Left lung (tissue), 10 donors: ENCODE measurements around the gene CSRP1. TPM values are rescaled to one million over a fixed set of nuclear protein-coding genes. Genes with fewer than 3 reads are reported as not detected.

Experiments used
- ATAC-seq: fragments of 200-7000 bp; cut with Tn5 transposase; one replicate; pipeline ENCODE4 v1.9.1; 2020; ENCODE audit warnings: moderate library complexity
- DNase-seq, 4 donors: peaks; one replicate each; pipeline ENCODE4 v3.0.0-alpha.2; 2013 to 2020
- H3K27ac ChIP-seq, 2 donors: fragments of 200-600 bp; sonication (generic) in 1 of 2; one replicate each; pipeline versions ENCODE4 v1.5.0 to v1.8.0; 2020 to 2021
- H3K27me3 ChIP-seq, 2 donors: fragments of 200-600 bp; sonication (generic) in 1 of 2; one replicate each; pipeline versions ENCODE4 v1.5.0 to v1.8.0; 2020 to 2021
- H3K36me3 ChIP-seq, 2 donors: fragments of 200-600 bp; sonication (generic) in 1 of 2; one replicate each; pipeline versions ENCODE4 v1.5.0 to v1.8.0; 2020 to 2021
- H3K4me1 ChIP-seq, 2 donors: fragments of 200-600 bp; one replicate each; pipeline ENCODE4 v1.8.0; 2021
- H3K4me3 ChIP-seq, 2 donors: fragments of 200-600 bp; sonication (generic) in 1 of 2; one replicate each; pipeline versions ENCODE4 v1.5.0 to v1.8.0; 2020 to 2021; ENCODE audit warnings: mild to moderate bottlenecking in 1 of 2
- H3K9me3 ChIP-seq, 2 donors: fragments of 200-600 bp; sonication (generic) in 1 of 2; one replicate each; pipeline versions ENCODE4 v1.5.0 to v1.8.0; 2020 to 2021
- intact Hi-C, 2 donors: fragments of 100-400 bp; cut with DNase I; formaldehyde crosslinking; loops; one replicate each; pipeline versions ENCODE4 v1.11.2 to v1.14.2; 2022
- polyA plus RNA-seq, 6 donors: library from polyadenylated mRNA; unstranded; fragments of 120-200 nt; gene quantifications; one replicate each; pipeline ENCODE4 v1.2.1, GENCODE V29; 2013; ENCODE audit not compliant: insufficient read length in 6 of 6
- total RNA-seq, 2 donors: library from RNA; stranded (reverse); fragmentation: NEBNext Ultra II Directional; extraction: Animal tissue kit (Norgen Biotek cat#: 25700); gene quantifications; one replicate each; pipeline ENCODE4 v1.2.1, GENCODE V29; 2021
- TF ChIP-seq, protein P1 (sequence below), 2 donors: fragments of 200-600 bp; sonication (generic) in 1 of 2; IDR thresholded peaks; one replicate each; pipeline versions ENCODE4 v1.5.0 to v1.8.0; 2021; ENCODE audit warnings: antibody characterized with exemption in 2 of 2
- donor health status: DM: no; HTN: yes; CAD: no.
- donor health status: DM: no; HTN: no; CAD: no.

Gene CSRP1
- total and polyA plus RNA-seq, 8 donors: 215 to 360 (median 254) TPM

DNA sequence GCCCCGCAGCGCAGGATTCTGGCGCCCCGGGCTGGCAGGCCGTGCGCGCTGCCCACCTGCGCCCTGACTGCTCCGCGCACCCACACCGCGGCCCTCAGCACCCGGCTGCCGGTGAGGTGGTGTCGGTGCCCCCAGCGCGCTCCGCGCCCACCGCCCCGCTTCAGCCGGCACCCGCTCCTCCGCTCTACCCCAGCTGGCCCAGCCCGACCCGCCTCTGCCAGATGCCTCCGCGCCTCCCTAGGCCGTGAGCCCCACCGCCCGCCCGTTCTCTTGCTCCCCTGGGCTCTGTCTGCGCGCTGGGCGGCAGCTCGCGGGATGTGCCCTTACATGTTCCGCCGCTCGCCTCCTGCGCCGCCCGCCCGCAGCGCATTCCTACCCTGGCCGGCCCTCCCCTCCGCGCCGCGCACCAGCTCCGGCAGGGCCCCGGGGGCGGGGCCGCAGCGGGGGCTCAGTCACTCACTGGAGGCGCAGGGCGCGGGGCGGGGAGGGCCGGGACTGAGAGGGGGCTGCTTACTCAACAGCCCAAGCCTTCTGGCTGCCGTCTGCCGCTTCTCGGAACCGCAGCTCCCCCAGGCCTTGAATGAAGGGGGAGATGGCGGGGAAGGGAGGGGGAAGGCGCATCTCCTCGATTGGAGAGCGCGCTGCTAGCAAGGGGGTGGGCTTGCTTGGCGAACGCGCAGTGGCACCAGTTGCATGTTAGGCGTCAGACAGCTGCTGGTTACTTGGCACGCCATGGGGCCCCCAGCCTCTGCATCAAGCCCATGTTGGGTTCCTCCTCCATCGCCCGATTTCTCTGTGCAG lies 37.9 kb downstream of the CSRP1 start, which contains the start of gene PHLDA3:
Gene PHLDA3 (minus strand): TSS at position 345 of the 801 bp plus-strand sequence. CDS start 402 bp downstream, outside the sequence.
- TF ChIP-seq, protein P1, sequence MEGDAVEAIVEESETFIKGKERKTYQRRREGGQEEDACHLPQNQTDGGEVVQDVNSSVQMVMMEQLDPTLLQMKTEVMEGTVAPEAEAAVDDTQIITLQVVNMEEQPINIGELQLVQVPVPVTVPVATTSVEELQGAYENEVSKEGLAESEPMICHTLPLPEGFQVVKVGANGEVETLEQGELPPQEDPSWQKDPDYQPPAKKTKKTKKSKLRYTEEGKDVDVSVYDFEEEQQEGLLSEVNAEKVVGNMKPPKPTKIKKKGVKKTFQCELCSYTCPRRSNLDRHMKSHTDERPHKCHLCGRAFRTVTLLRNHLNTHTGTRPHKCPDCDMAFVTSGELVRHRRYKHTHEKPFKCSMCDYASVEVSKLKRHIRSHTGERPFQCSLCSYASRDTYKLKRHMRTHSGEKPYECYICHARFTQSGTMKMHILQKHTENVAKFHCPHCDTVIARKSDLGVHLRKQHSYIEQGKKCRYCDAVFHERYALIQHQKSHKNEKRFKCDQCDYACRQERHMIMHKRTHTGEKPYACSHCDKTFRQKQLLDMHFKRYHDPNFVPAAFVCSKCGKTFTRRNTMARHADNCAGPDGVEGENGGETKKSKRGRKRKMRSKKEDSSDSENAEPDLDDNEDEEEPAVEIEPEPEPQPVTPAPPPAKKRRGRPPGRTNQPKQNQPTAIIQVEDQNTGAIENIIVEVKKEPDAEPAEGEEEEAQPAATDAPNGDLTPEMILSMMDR (IDR thresholded peaks at IDR 0.05): no peak
- DNase-seq (peak; percentile 79 to 93 (median 90)), ATAC-seq (peak; percentile 88)
- H3K4me1 ChIP-seq: peaks cover 11 to 37% of the 10 kb centered on the region in 2 donors
- peaks cover 0 to 32% of the 10 kb centered on the region in 2 donors for H3K27me3 ChIP-seq
- intact Hi-C loops: no loop called here
- no peaks in the 10 kb centered on the region for H3K9me3 ChIP-seq
- peak within 1 kb of the TSS; percentile 58 to 89 for H3K4me3 ChIP-seq
- peaks cover 0 to 19% of the 10 kb centered on the region in 2 donors for H3K36me3 ChIP-seq
- peak within 1 kb of the TSS; percentile 82 to 91 for H3K27ac ChIP-seq

- TF ChIP-seq, protein P1 (IDR thresholded peaks at IDR 0.05): no peak
- Histone ChIP-seq H3K27me3 (peaks cover 0 to 32% of the 10 kb centered on the region in 2 donors), H3K27ac (peak overlapping the region; percentile 82 to 91), H3K36me3 (peaks cover 0 to 19% of the 10 kb centered on the region in 2 donors), H3K9me3 (no peaks in the 10 kb centered on the region), H3K4me1 (peaks cover 11 to 37% of the 10 kb centered on the region in 2 donors), H3K4me3 (peak overlapping the region; percentile 58 to 89)
- ATAC-seq (peak; percentile 14), DNase-seq (peak in 1 of 4 donors; percentile 83)
- intact Hi-C loops: no loop called here
Observed at GRCh38 chr1:201468501-201468843, 38.5 kb downstream of the CSRP1 start.

GRCh38 chr1:201466492-201466891 lies 40.4 kb downstream of the CSRP1 start:
- TF ChIP-seq, protein P1 (IDR thresholded peaks at IDR 0.05): no peak
- DNase-seq (peak in 1 of 4 donors; percentile 80), ATAC-seq (peak; percentile 38)
- peak overlapping the region; percentile 39 to 61 for H3K27ac ChIP-seq
- H3K36me3 ChIP-seq: peaks cover 0 to 19% of the 10 kb centered on the region in 2 donors
- peak overlapping the region; percentile 31 to 58 for H3K4me3 ChIP-seq
- H3K27me3 ChIP-seq: peaks cover 0 to 32% of the 10 kb centered on the region in 2 donors
- H3K9me3 ChIP-seq: no peaks in the 10 kb centered on the region
- intact Hi-C loops: no loop called here
- H3K4me1 ChIP-seq: peaks cover 28 to 51% of the 10 kb centered on the region in 2 donors

DNA sequence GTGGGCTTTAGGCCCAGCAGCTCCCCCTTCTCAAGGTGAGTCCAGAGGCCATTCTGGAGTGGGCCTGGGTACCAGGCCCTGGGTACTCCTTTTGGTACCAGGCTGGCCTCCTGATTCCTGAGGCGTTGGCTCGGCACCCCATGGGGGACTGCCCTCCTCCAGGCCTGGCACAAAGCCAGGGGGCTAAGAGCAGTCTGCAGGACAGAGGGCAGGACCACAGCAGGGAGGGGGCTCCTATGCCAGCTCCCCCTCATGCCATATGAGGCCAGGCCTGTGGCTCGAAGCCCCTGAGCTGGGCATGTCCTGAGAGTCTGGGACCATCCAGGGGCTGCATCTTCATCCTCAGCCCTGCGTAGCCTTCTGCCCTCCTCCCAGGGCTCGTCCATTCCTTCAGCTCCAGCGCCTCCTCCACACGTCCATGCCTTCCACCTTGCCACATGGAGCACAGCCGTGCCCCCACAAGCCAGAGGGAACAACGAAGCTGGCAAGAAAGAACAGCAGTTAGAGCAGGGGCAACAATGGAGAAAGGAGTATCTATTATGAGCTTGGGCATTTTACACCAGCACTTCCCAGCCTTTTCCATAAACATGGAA lies 41.1 kb downstream of the CSRP1 start:
- Histone ChIP-seq H3K27me3 (peaks cover 0 to 30% of the 10 kb centered on the region in 2 donors), H3K27ac (peak overlapping the region in 1 of 2 donors; percentile 39), H3K36me3 (peaks cover 0 to 19% of the 10 kb centered on the region in 2 donors), H3K9me3 (no peaks in the 10 kb centered on the region), H3K4me3 (peak overlapping the region; percentile 31 to 58), H3K4me1 (peaks cover 34 to 57% of the 10 kb centered on the region in 2 donors)
- ATAC-seq: no peak
- no peak for DNase-seq
- intact Hi-C loops: no loop called here
- TF ChIP-seq, protein P1 (IDR thresholded peaks at IDR 0.05): no peak

- ATAC-seq (peak; percentile 22), DNase-seq (no peak)
- Histone ChIP-seq H3K27ac (peak overlapping the region; percentile 64 to 92), H3K36me3 (peaks cover 0 to 19% of the 10 kb centered on the region in 2 donors), H3K9me3 (no peaks in the 10 kb centered on the region), H3K4me1 (peaks cover 28 to 47% of the 10 kb centered on the region in 2 donors), H3K4me3 (no peak overlapping the region), H3K27me3 (peaks cover 0 to 5% of the 10 kb centered on the region in 2 donors)
- intact Hi-C loops: no loop called here
- TF ChIP-seq, protein P1 (IDR thresholded peaks at IDR 0.05): peak in 1 of 2 donors; percentile 24
Observed at GRCh38 chr1:201463071-201463552, 43.8 kb downstream of the CSRP1 start.
